Mononuclear cell (primary cell): Measurements from ENCODE around the gene YJEFN3. TPM values are rescaled to one million over a fixed set of nuclear protein-coding genes. Genes with fewer than 3 reads are reported as not detected.

Experiments used
- H3K27me3 ChIP-seq: 2 replicates; pipeline ENCODE4 v1.6.0; 2011; ENCODE audit warnings: low read length, control low read depth; ENCODE audit not compliant: insufficient read depth
- H3K4me1 ChIP-seq: 2 replicates; pipeline ENCODE4 v1.5.1; 2011; ENCODE audit warnings: mild to moderate bottlenecking, low read length, control low read depth; ENCODE audit not compliant: insufficient read depth
- H3K4me3 ChIP-seq: 2 replicates; pipeline ENCODE4 v1.5.1; 2011; ENCODE audit warnings: mild to moderate bottlenecking, low read length, moderate library complexity
- H3K9me3 ChIP-seq: 2 replicates; pipeline ENCODE4 v1.5.1; 2011; ENCODE audit warnings: low read depth, mild to moderate bottlenecking, control low read depth, low read length
- total RNA-seq: library from RNA; depleted of rRNA; stranded (reverse); fragments of >200 nt; gene quantifications from one replicate; pipeline ENCODE4 v1.2.3, GENCODE V29; 2012

YJEFN3 gene
- total RNA-seq, 1 donor = 0.10 TPM

- Histone ChIP-seq H3K4me1 (peaks cover 39% of the 10 kb centered on the region), H3K4me3 (no peak overlapping the region), H3K9me3 (no peaks in the 10 kb centered on the region), H3K27me3 (no peaks in the 10 kb centered on the region)
Measured at GRCh38 chr19:19491321-19492025, 37.2 kb upstream of the YJEFN3 start.

GRCh38 chr19:19492026-19492610, 36.6 kb upstream of the YJEFN3 start:
- Histone ChIP-seq H3K4me1 (peaks cover 33% of the 10 kb centered on the region), H3K9me3 (no peaks in the 10 kb centered on the region), H3K4me3 (no peak overlapping the region), H3K27me3 (no peaks in the 10 kb centered on the region)

- H3K9me3 ChIP-seq = no peaks in the 10 kb centered on the region
- H3K4me1 ChIP-seq = peaks cover 16% of the 10 kb centered on the region
- no peaks in the 10 kb centered on the region for H3K27me3 ChIP-seq
- H3K4me3 ChIP-seq = no peak overlapping the region
Measured at GRCh38 chr19:19493841-19494546, 34.7 kb upstream of the YJEFN3 start.

- no peaks in the 10 kb centered on the region for H3K27me3 ChIP-seq
- no peaks in the 10 kb centered on the region for H3K9me3 ChIP-seq
- H3K4me1 ChIP-seq = no peaks in the 10 kb centered on the region
- H3K4me3 ChIP-seq = no peak overlapping the region
Measured at GRCh38 chr19:19495614-19496603, 32.8 kb upstream of the YJEFN3 start.

GRCh38 chr19:19498255-19498991, 30.3 kb upstream of the YJEFN3 start:
- Histone ChIP-seq H3K9me3 (no peaks in the 10 kb centered on the region), H3K4me1 (no peaks in the 10 kb centered on the region), H3K4me3 (no peak overlapping the region), H3K27me3 (no peaks in the 10 kb centered on the region)

- Histone ChIP-seq H3K9me3 (no peaks in the 10 kb centered on the region), H3K4me1 (no peaks in the 10 kb centered on the region), H3K27me3 (no peaks in the 10 kb centered on the region), H3K4me3 (no peak overlapping the region)
Measured at GRCh38 chr19:19499272-19499995, 29.3 kb upstream of the YJEFN3 start.

GRCh38 chr19:19500975-19501644, 27.6 kb upstream of the YJEFN3 start:
- Histone ChIP-seq H3K9me3 (no peaks in the 10 kb centered on the region), H3K4me3 (no peak overlapping the region), H3K4me1 (no peaks in the 10 kb centered on the region), H3K27me3 (no peaks in the 10 kb centered on the region)

- H3K27me3 ChIP-seq = no peaks in the 10 kb centered on the region
- no peak overlapping the region for H3K4me3 ChIP-seq
- H3K4me1 ChIP-seq = no peaks in the 10 kb centered on the region
- no peaks in the 10 kb centered on the region for H3K9me3 ChIP-seq
Measured at GRCh38 chr19:19501798-19502197, 26.9 kb upstream of the YJEFN3 start.

- no peaks in the 10 kb centered on the region for H3K4me1 ChIP-seq
Measured at GRCh38 chr19:19502281-19502680, 26.4 kb upstream of the YJEFN3 start.

GRCh38 chr19:19502808-19503602, 25.7 kb upstream of the YJEFN3 start:
- H3K4me1 ChIP-seq = no peaks in the 10 kb centered on the region
- H3K9me3 ChIP-seq = no peaks in the 10 kb centered on the region
- no peak overlapping the region for H3K4me3 ChIP-seq
- no peaks in the 10 kb centered on the region for H3K27me3 ChIP-seq

More at GRCh38 chr19:19502281-19502680, 26.4 kb upstream of the YJEFN3 start:
- no peaks in the 10 kb centered on the region for H3K27me3 ChIP-seq
- no peak overlapping the region for H3K4me3 ChIP-seq
- H3K9me3 ChIP-seq = no peaks in the 10 kb centered on the region

GRCh38 chr19:19504754-19505668, 23.7 kb upstream of the YJEFN3 start:
- Histone ChIP-seq H3K4me1 (no peaks in the 10 kb centered on the region), H3K4me3 (no peak overlapping the region), H3K27me3 (no peaks in the 10 kb centered on the region), H3K9me3 (no peaks in the 10 kb centered on the region)
